DOHH2 (cell line): ENCODE data around the gene LRRC37A3.
"Not testable (repeated sequence)": the region's sequence is repeated elsewhere in the genome, so short reads cannot be mapped to it uniquely, and the experiment has no call there.

Experiments
- H3F3A ChIP-seq: fragments of 200-600 bp; sonication (generic), shearing (Covaris generic); 2 replicates; pipeline ENCODE4 v1.6.0; 2016; ENCODE audit warnings: antibody characterized with exemption, mild to moderate bottlenecking; ENCODE audit not compliant: control insufficient read depth, insufficient read depth
- H3K27ac ChIP-seq: fragments of 200-600 bp; sonication (generic); 2 replicates; pipeline ENCODE4 v1.5.1; 2014; ENCODE audit warnings: low read depth, mild to moderate bottlenecking, low read length, moderate library complexity
- H3K27me3 ChIP-seq: fragments of 200-600 bp; sonication (generic); 2 replicates; pipeline ENCODE4 v1.6.1; 2014; ENCODE audit warnings: mild to moderate bottlenecking, low read length, mixed read lengths; ENCODE audit not compliant: control insufficient read depth
- H3K36me3 ChIP-seq: fragments of 200-600 bp; sonication (generic); 2 replicates; pipeline ENCODE4 v1.6.1; 2014; ENCODE audit warnings: mild to moderate bottlenecking, low read length, moderate library complexity, mixed read lengths; ENCODE audit not compliant: control insufficient read depth
- H3K4me1 ChIP-seq: fragments of 200-600 bp; sonication (generic); 2 replicates; pipeline ENCODE4 v1.6.1; 2014; ENCODE audit warnings: mild to moderate bottlenecking, low read length, mixed read lengths; ENCODE audit not compliant: control insufficient read depth
- H3K4me2 ChIP-seq: fragments of 200-600 bp; sonication (generic); 2 replicates; pipeline ENCODE4 v1.6.0; 2014; ENCODE audit warnings: mild to moderate bottlenecking, low read length, moderate library complexity
- H3K4me3 ChIP-seq: fragments of 200-600 bp; sonication (generic); 2 replicates; pipeline ENCODE4 v1.5.1; 2014; ENCODE audit warnings: mild to moderate bottlenecking, low read length, mixed read lengths
- H3K79me2 ChIP-seq: fragments of 200-600 bp; sonication (generic); 2 replicates; pipeline ENCODE4 v1.6.1; 2014; ENCODE audit warnings: mild to moderate bottlenecking, low read length, mixed read lengths; ENCODE audit not compliant: control insufficient read depth
- H3K9me2 ChIP-seq: fragments of 200-600 bp; sonication (generic); replicated peaks from 2 replicates; pipeline ENCODE4 v1.6.1; 2014; ENCODE audit warnings: mild to moderate bottlenecking, low read length, mixed read lengths; ENCODE audit not compliant: control insufficient read depth
- H3K9me3 ChIP-seq: fragments of 200-600 bp; sonication (generic); 2 replicates; pipeline ENCODE4 v1.6.1; 2014; ENCODE audit warnings: antibody characterized with exemption, low read length, mixed read lengths; ENCODE audit not compliant: control insufficient read depth, insufficient read depth
- H4K20me1 ChIP-seq: fragments of 200-600 bp; sonication (generic); 2 replicates; pipeline ENCODE4 v1.6.0; 2014; ENCODE audit warnings: low read depth, mild to moderate bottlenecking, antibody characterized with exemption, low read length, moderate library complexity; ENCODE audit not compliant: control insufficient read depth, insufficient read depth
- CTCF ChIP-seq: fragments of 200-600 bp; sonication (generic); IDR thresholded peaks from one replicate; pipeline ENCODE4 v1.5.1; 2014; ENCODE audit warnings: antibody characterized with exemption, mild to moderate bottlenecking, low read depth, low read length; ENCODE audit not compliant: poor library complexity, severe bottlenecking

LRRC37A3 gene

GRCh38 chr17:64930374-64930773 is 11.1 kb upstream of the LRRC37A3 start:
- H4K20me1 ChIP-seq, H3K79me2 ChIP-seq, H3K4me3 ChIP-seq, H3K4me1 ChIP-seq, H3F3A ChIP-seq, H3K36me3 ChIP-seq, H3K9me3 ChIP-seq, H3K27ac ChIP-seq, H3K9me2 ChIP-seq, H3K27me3 ChIP-seq, H3K4me2 ChIP-seq: not testable (repeated sequence)

GRCh38 chr17:64929419-64930209 is 10.3 kb upstream of the LRRC37A3 start:
- H3K4me3 ChIP-seq, H3K79me2 ChIP-seq, H3K4me2 ChIP-seq, H3K36me3 ChIP-seq, H3K9me2 ChIP-seq, H3K27me3 ChIP-seq, H3F3A ChIP-seq, H3K4me1 ChIP-seq, H3K9me3 ChIP-seq, H4K20me1 ChIP-seq, H3K27ac ChIP-seq: not testable (repeated sequence)

GRCh38 chr17:64928701-64929100 is 9.4 kb upstream of the LRRC37A3 start:
- not testable (repeated sequence) for H3K4me2 ChIP-seq, H3K9me3 ChIP-seq, H3K79me2 ChIP-seq, H4K20me1 ChIP-seq, H3K27ac ChIP-seq, H3K9me2 ChIP-seq, H3K4me3 ChIP-seq, H3K36me3 ChIP-seq, H3K27me3 ChIP-seq, H3F3A ChIP-seq
- H3K4me1 ChIP-seq = peaks cover 10% of the 10 kb centered on the region

- not testable (repeated sequence) for H3F3A ChIP-seq, H3K27me3 ChIP-seq, H3K9me3 ChIP-seq, H4K20me1 ChIP-seq, H3K27ac ChIP-seq, H3K36me3 ChIP-seq, H3K4me3 ChIP-seq, H3K79me2 ChIP-seq, H3K4me2 ChIP-seq, H3K9me2 ChIP-seq
- TF ChIP-seq CTCF = peak; percentile 37
- peaks cover 23% of the 10 kb centered on the region for H3K4me1 ChIP-seq
Observed at GRCh38 chr17:64927444-64927843, 8.2 kb upstream of the LRRC37A3 start.

GRCh38 chr17:64926430-64926829 is 7.2 kb upstream of the LRRC37A3 start:
- H3K9me3 ChIP-seq, H3K9me2 ChIP-seq, H3K27me3 ChIP-seq, H3K36me3 ChIP-seq, H3F3A ChIP-seq, H4K20me1 ChIP-seq, H3K4me3 ChIP-seq, H3K79me2 ChIP-seq, H3K4me2 ChIP-seq, H3K27ac ChIP-seq: not testable (repeated sequence)
- H3K4me1 ChIP-seq = peaks cover 30% of the 10 kb centered on the region

- H3K27ac ChIP-seq, H3K4me2 ChIP-seq, H3K79me2 ChIP-seq, H3K27me3 ChIP-seq, H3K4me3 ChIP-seq, H3K9me3 ChIP-seq, H4K20me1 ChIP-seq, H3K36me3 ChIP-seq, H3K9me2 ChIP-seq: not testable (repeated sequence)
- Histone ChIP-seq H3K4me1 (peaks cover 41% of the 10 kb centered on the region), H3F3A (peaks cover 18% of the 10 kb centered on the region)
Observed at GRCh38 chr17:64925244-64925643, 6.0 kb upstream of the LRRC37A3 start.

GRCh38 chr17:64923051-64923568 is 3.8 kb upstream of the LRRC37A3 start:
- not testable (repeated sequence) for H3K36me3 ChIP-seq, H3K79me2 ChIP-seq, H3K27me3 ChIP-seq, H4K20me1 ChIP-seq, H3K9me2 ChIP-seq, H3K9me3 ChIP-seq
- Histone ChIP-seq H3K4me2 (peak overlapping the region; percentile 65), H3K27ac (peak overlapping the region; percentile 82), H3K4me1 (peaks cover 46% of the 10 kb centered on the region), H3K4me3 (peak overlapping the region; percentile 47), H3F3A (peaks cover 18% of the 10 kb centered on the region)
